ENCODE results near the gene C1GALT1C1L.

The C1GALT1C1L gene

GRCh38 chr2:43676322-43677050 lies at the start of gene C1GALT1C1L:
C1GALT1C1L (minus strand) TSS chr2:43676429; CDS start chr2:43676322, 107 bp downstream.
- peaks cover 11% of the 10 kb centered on the region for H3K4me1 ChIP-seq (ENCODE audit: control insufficient read depth, insufficient read depth, low read length)
- peak within 1 kb of the TSS; percentile 65 for H3K9ac ChIP-seq (ENCODE audit: low read length)
- peak within 1 kb of the TSS; percentile 79 for H3K4me3 ChIP-seq (ENCODE audit: low read length)
- H3K27ac ChIP-seq (ENCODE audit: low read depth, low read length): peak within 1 kb of the TSS; percentile 92
- no peaks in the 10 kb centered on the region for H3K27me3 ChIP-seq (ENCODE audit: control insufficient read depth, insufficient read depth, low read length)
- H3K36me3 ChIP-seq (ENCODE audit: control insufficient read depth, insufficient read depth, low read length): no peaks in the 10 kb centered on the region

GRCh38 chr2:43725711-43726246 lies 49.5 kb upstream of the C1GALT1C1L start:
- H3K4me3 ChIP-seq (ENCODE audit: low read length): no peak overlapping the region
- no peak overlapping the region for H3K9ac ChIP-seq (ENCODE audit: low read length)
- H3K36me3 ChIP-seq (ENCODE audit: control insufficient read depth, insufficient read depth, low read length): no peaks in the 10 kb centered on the region
- H3K27me3 ChIP-seq (ENCODE audit: control insufficient read depth, insufficient read depth, low read length): no peaks in the 10 kb centered on the region
- no peaks in the 10 kb centered on the region for H3K4me1 ChIP-seq (ENCODE audit: control insufficient read depth, insufficient read depth, low read length)
- no peak overlapping the region for H3K27ac ChIP-seq (ENCODE audit: low read depth, low read length)

GRCh38 chr2:43724728-43725526 lies 48.7 kb upstream of the C1GALT1C1L start:
- H3K4me3 ChIP-seq (ENCODE audit: low read length): no peak overlapping the region
- no peak overlapping the region for H3K27ac ChIP-seq (ENCODE audit: low read depth, low read length)
- no peaks in the 10 kb centered on the region for H3K36me3 ChIP-seq (ENCODE audit: control insufficient read depth, insufficient read depth, low read length)
- no peaks in the 10 kb centered on the region for H3K4me1 ChIP-seq (ENCODE audit: control insufficient read depth, insufficient read depth, low read length)
- no peaks in the 10 kb centered on the region for H3K27me3 ChIP-seq (ENCODE audit: control insufficient read depth, insufficient read depth, low read length)
- no peak overlapping the region for H3K9ac ChIP-seq (ENCODE audit: low read length)

- H3K4me3 ChIP-seq (ENCODE audit: low read length): no peak overlapping the region
- no peak overlapping the region for H3K9ac ChIP-seq (ENCODE audit: low read length)
- H3K4me1 ChIP-seq (ENCODE audit: control insufficient read depth, insufficient read depth, low read length): no peaks in the 10 kb centered on the region
- H3K27me3 ChIP-seq (ENCODE audit: control insufficient read depth, insufficient read depth, low read length): no peaks in the 10 kb centered on the region
- peaks cover 2% of the 10 kb centered on the region for H3K36me3 ChIP-seq (ENCODE audit: control insufficient read depth, insufficient read depth, low read length)
- no peak overlapping the region for H3K27ac ChIP-seq (ENCODE audit: low read depth, low read length)
Observed at GRCh38 chr2:43718530-43719124, 42.4 kb upstream of the C1GALT1C1L start.

- peaks cover 2% of the 10 kb centered on the region for H3K36me3 ChIP-seq (ENCODE audit: control insufficient read depth, insufficient read depth, low read length)
- no peaks in the 10 kb centered on the region for H3K27me3 ChIP-seq (ENCODE audit: control insufficient read depth, insufficient read depth, low read length)
- H3K4me3 ChIP-seq (ENCODE audit: low read length): no peak overlapping the region
- no peak overlapping the region for H3K9ac ChIP-seq (ENCODE audit: low read length)
- H3K27ac ChIP-seq (ENCODE audit: low read depth, low read length): no peak overlapping the region
- no peaks in the 10 kb centered on the region for H3K4me1 ChIP-seq (ENCODE audit: control insufficient read depth, insufficient read depth, low read length)
Observed at GRCh38 chr2:43717322-43717721, 41.1 kb upstream of the C1GALT1C1L start.

- Histone ChIP-seq H3K27ac (ENCODE audit: low read depth, low read length) (no peak overlapping the region), H3K36me3 (ENCODE audit: control insufficient read depth, insufficient read depth, low read length) (peaks cover 2% of the 10 kb centered on the region), H3K9ac (ENCODE audit: low read length) (no peak overlapping the region), H3K27me3 (ENCODE audit: control insufficient read depth, insufficient read depth, low read length) (no peaks in the 10 kb centered on the region), H3K4me3 (ENCODE audit: low read length) (no peak overlapping the region), H3K4me1 (ENCODE audit: control insufficient read depth, insufficient read depth, low read length) (no peaks in the 10 kb centered on the region)
Observed at GRCh38 chr2:43715300-43716098, 39.3 kb upstream of the C1GALT1C1L start.

GRCh38 chr2:43714164-43714563 lies 37.9 kb upstream of the C1GALT1C1L start:
- no peaks in the 10 kb centered on the region for H3K4me1 ChIP-seq (ENCODE audit: control insufficient read depth, insufficient read depth, low read length)
- no peak overlapping the region for H3K27ac ChIP-seq (ENCODE audit: low read depth, low read length)
- H3K9ac ChIP-seq (ENCODE audit: low read length): no peak overlapping the region
- no peak overlapping the region for H3K4me3 ChIP-seq (ENCODE audit: low read length)
- H3K27me3 ChIP-seq (ENCODE audit: control insufficient read depth, insufficient read depth, low read length): no peaks in the 10 kb centered on the region
- H3K36me3 ChIP-seq (ENCODE audit: control insufficient read depth, insufficient read depth, low read length): peaks cover 2% of the 10 kb centered on the region

GRCh38 chr2:43710866-43711265 lies 34.6 kb upstream of the C1GALT1C1L start:
- Histone ChIP-seq H3K27ac (ENCODE audit: low read depth, low read length) (no peak overlapping the region), H3K4me1 (ENCODE audit: control insufficient read depth, insufficient read depth, low read length) (peaks cover 6% of the 10 kb centered on the region), H3K4me3 (ENCODE audit: low read length) (no peak overlapping the region), H3K9ac (ENCODE audit: low read length) (no peak overlapping the region), H3K36me3 (ENCODE audit: control insufficient read depth, insufficient read depth, low read length) (peaks cover 5% of the 10 kb centered on the region), H3K27me3 (ENCODE audit: control insufficient read depth, insufficient read depth, low read length) (no peaks in the 10 kb centered on the region)

- no peak overlapping the region for H3K9ac ChIP-seq (ENCODE audit: low read length)
- peaks cover 6% of the 10 kb centered on the region for H3K4me1 ChIP-seq (ENCODE audit: control insufficient read depth, insufficient read depth, low read length)
- H3K4me3 ChIP-seq (ENCODE audit: low read length): no peak overlapping the region
- H3K27me3 ChIP-seq (ENCODE audit: control insufficient read depth, insufficient read depth, low read length): no peaks in the 10 kb centered on the region
- H3K36me3 ChIP-seq (ENCODE audit: control insufficient read depth, insufficient read depth, low read length): peaks cover 4% of the 10 kb centered on the region
- no peak overlapping the region for H3K27ac ChIP-seq (ENCODE audit: low read depth, low read length)
Observed at GRCh38 chr2:43708891-43709290, 32.7 kb upstream of the C1GALT1C1L start.

- peaks cover 6% of the 10 kb centered on the region for H3K4me1 ChIP-seq (ENCODE audit: control insufficient read depth, insufficient read depth, low read length)
- peaks cover 4% of the 10 kb centered on the region for H3K36me3 ChIP-seq (ENCODE audit: control insufficient read depth, insufficient read depth, low read length)
- H3K27ac ChIP-seq (ENCODE audit: low read depth, low read length): peak overlapping the region; percentile 34
- H3K27me3 ChIP-seq (ENCODE audit: control insufficient read depth, insufficient read depth, low read length): no peaks in the 10 kb centered on the region
- H3K4me3 ChIP-seq (ENCODE audit: low read length): no peak overlapping the region
- H3K9ac ChIP-seq (ENCODE audit: low read length): no peak overlapping the region
Observed at GRCh38 chr2:43708178-43708577, 31.9 kb upstream of the C1GALT1C1L start.

GRCh38 chr2:43707255-43708015 lies 31.2 kb upstream of the C1GALT1C1L start:
- H3K36me3 ChIP-seq (ENCODE audit: control insufficient read depth, insufficient read depth, low read length): peaks cover 4% of the 10 kb centered on the region
- peak overlapping the region; percentile 34 for H3K27ac ChIP-seq (ENCODE audit: low read depth, low read length)
- H3K4me3 ChIP-seq (ENCODE audit: low read length): no peak overlapping the region
- H3K27me3 ChIP-seq (ENCODE audit: control insufficient read depth, insufficient read depth, low read length): no peaks in the 10 kb centered on the region
- no peak overlapping the region for H3K9ac ChIP-seq (ENCODE audit: low read length)
- peaks cover 6% of the 10 kb centered on the region for H3K4me1 ChIP-seq (ENCODE audit: control insufficient read depth, insufficient read depth, low read length)
